ENCODE data around the gene SPATA22. TPM values are rescaled to one million over a fixed set of nuclear protein-coding genes. Genes with fewer than 3 reads are reported as not detected.
"Not testable (repeated sequence)": the region's sequence is repeated elsewhere in the genome, so short reads cannot be mapped to it uniquely, and the experiment has no call there.

The SPATA22 gene
- total RNA-seq, 1 experiment from 2014 or later, result 0.10 TPM

GRCh38 chr17:3501344-3501743, 29.7 kb upstream of the SPATA22 start:
- Histone ChIP-seq H3K36me3 (replicated peaks; ENCODE audit: control insufficient read depth, insufficient read depth, low read length) (no peaks in the 10 kb centered on the region), H3K27me3 (ENCODE audit: control insufficient read depth, insufficient read depth, low read length) (no peaks in the 10 kb centered on the region), H3K4me3 (ENCODE audit: insufficient read depth, low read depth, low read length) (no peak overlapping the region)
- DNase-seq, result no peak

DNA sequence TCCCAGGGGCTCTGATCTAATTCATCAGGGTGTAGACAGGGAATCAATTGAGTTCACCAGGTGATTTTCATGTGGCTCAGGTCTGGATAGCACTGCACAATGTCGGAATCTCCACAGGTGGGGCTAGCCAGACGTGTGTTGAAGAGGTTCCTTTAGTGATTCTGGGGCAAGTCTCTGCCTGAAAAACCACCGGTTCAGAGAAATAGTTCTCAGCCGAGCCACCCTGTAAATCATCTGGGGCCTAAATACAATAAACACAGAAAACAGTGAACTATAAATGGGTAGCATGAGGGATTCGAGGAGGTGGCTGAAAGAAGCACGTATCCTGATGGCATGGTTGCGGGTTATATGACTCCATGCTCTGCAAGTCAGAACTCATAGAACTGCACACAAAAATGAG, 25.5 kb upstream of the SPATA22 start:
- Histone ChIP-seq H3K4me3 (ENCODE audit: insufficient read depth, low read depth, low read length) (no peak overlapping the region), H3K27me3 (ENCODE audit: control insufficient read depth, insufficient read depth, low read length) (no peaks in the 10 kb centered on the region), H3K36me3 (replicated peaks; ENCODE audit: control insufficient read depth, insufficient read depth, low read length) (no peaks in the 10 kb centered on the region)
- DNase-seq, result no peak

DNA sequence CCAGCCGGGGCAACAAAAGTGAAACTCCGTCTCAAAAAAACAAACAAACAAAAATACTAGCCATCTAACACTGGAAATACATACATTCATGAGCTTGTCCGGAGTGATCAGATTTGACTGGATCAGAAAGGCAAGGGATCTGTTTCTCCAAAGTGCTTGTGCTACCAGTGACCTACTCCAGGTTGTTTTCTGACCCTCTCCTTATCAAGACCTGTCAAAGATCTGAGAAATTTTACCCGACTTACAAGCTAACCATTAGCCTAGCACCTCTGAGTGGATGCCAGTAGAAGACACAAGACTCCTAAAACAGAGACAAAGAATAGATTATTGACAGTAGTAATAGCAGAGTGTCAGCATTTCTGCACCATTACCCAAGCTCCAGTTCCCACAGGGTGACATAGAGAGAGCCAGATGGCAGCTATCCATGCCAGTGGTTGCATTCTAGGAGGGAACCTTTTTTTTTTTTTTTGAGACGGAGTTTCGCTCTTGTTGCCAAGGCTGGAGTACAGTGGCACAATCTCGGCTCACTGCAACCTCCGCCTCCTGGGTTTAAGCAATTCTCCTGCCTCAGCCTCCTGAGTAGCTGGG, 14.0 kb upstream of the SPATA22 start:
- no peak for DNase-seq
- H3K4me3 ChIP-seq (ENCODE audit: insufficient read depth, low read depth, low read length), result no peak overlapping the region
- H3K36me3 ChIP-seq (replicated peaks; ENCODE audit: control insufficient read depth, insufficient read depth, low read length), result no peaks in the 10 kb centered on the region
- H3K27me3 ChIP-seq (ENCODE audit: control insufficient read depth, insufficient read depth, low read length), result no peaks in the 10 kb centered on the region

DNA sequence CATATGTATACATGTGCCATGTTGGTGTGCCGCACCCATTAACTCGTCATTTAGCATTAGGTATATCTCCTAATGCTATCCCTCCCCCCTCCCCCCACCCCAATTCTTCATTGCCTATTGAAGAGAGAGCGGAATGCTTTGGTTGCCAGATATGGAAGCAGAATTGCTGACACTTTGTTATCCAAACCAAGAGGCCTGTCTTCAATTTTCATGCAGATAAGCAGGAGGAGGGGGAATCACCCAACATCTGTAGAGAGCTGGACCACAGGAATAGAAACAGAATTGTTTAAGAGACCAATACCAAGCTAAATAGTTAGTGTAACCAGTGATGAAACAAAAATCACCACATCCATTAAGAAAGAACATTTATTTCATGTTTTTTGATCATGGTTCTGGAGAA, 11.2 kb upstream of the SPATA22 start:
- no peaks in the 10 kb centered on the region for H3K27me3 ChIP-seq (ENCODE audit: control insufficient read depth, insufficient read depth, low read length)
- H3K36me3 ChIP-seq (replicated peaks; ENCODE audit: control insufficient read depth, insufficient read depth, low read length), result no peaks in the 10 kb centered on the region
- no peak overlapping the region for H3K4me3 ChIP-seq (ENCODE audit: insufficient read depth, low read depth, low read length)
- DNase-seq, result peak; percentile 47

DNA sequence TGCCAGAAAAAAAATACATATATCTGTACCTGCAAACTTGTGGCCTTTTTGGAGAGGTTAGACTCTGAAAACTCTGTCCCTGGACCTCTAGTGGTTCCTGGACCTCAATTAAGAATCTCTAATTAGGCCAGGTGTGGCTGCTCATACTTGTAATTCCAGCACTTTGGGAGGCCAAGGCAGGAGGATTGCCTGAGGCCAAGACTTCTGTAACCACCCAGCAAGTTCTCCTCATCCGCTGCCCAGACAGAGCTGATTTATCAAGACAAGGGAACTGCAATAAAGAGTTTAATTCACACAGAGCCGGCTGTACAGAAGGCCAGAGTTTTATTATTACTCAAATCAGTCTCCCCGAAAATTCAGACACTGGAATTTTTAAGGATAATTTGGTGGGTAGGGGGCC, 8.4 kb upstream of the SPATA22 start:
- DNase-seq, result no peak
- Histone ChIP-seq H3K36me3 (replicated peaks; ENCODE audit: control insufficient read depth, insufficient read depth, low read length) (no peaks in the 10 kb centered on the region), H3K4me3 (ENCODE audit: insufficient read depth, low read depth, low read length) (no peak overlapping the region), H3K27me3 (ENCODE audit: control insufficient read depth, insufficient read depth, low read length) (no peaks in the 10 kb centered on the region)

DNA sequence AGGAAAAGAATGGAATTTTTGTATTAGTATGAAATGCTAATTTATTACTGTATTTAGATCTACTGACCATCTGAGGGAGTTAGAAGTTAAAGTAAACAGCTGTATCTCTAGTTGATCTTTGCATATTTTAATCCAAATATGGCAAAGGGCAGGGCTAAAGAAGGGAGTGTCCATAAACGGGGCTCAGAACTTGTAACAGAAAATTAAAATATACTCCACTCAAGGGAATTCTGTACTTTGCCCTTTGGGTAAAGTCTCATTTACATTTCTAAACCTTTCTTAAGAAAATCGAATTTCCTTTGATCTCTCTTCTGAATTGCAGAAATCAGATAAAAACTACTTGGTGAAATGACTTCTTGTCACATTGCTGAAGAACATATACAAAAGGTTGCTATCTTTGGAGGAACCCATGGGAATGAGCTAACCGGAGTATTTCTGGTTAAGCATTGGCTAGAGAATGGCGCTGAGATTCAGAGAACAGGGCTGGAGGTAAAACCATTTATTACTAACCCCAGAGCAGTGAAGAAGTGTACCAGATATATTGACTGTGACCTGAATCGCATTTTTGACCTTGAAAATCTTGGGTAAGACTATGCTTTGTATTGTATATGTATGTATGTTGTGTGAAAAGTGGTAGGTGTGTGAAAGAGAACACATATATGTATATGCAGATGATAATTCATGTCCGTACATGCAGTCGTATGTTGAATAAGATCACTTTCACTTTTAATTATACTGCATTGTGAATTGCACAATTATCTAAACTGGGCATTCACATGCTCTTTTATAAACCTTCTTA, 4.4 kb upstream of the SPATA22 start, which contains the start of gene ASPA:
TSS of gene ASPA (plus strand) at position 186 of the 799 bp plus-strand sequence. CDS start at position 349, 163 bp downstream.
- Histone ChIP-seq H3K27me3 (ENCODE audit: control insufficient read depth, insufficient read depth, low read length) (no peaks in the 10 kb centered on the region), H3K4me3 (ENCODE audit: insufficient read depth, low read depth, low read length) (no peak within 1 kb of the TSS), H3K36me3 (replicated peaks; ENCODE audit: control insufficient read depth, insufficient read depth, low read length) (no peaks in the 10 kb centered on the region)
- DNase-seq, result no peak

DNA sequence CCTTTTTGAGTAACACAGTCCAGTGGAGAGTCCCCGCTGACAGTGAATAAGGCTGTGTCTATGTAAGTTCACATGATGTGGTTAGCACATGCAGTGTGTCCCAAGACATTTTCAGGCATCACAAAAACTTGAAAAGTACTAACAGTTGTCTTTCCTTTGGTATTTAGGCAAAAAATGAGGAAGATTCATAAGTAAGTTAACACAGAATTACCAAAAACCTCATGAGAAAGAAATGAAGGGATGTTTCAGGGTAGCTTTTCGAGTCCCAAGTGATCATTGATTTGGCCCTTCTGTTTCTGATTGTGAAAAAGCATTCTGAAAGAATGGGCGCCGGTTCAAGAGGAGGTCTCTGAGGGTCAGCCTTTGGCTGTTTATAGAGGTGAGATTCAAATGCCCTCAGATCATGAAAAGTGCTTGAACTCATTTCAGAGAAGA, 3.6 kb upstream of the SPATA22 start:
- H3K4me3 ChIP-seq (ENCODE audit: insufficient read depth, low read depth, low read length), result no peak overlapping the region
- no peaks in the 10 kb centered on the region for H3K27me3 ChIP-seq (ENCODE audit: control insufficient read depth, insufficient read depth, low read length)
- DNase-seq, result no peak
- no peaks in the 10 kb centered on the region for H3K36me3 ChIP-seq (replicated peaks; ENCODE audit: control insufficient read depth, insufficient read depth, low read length)

DNA sequence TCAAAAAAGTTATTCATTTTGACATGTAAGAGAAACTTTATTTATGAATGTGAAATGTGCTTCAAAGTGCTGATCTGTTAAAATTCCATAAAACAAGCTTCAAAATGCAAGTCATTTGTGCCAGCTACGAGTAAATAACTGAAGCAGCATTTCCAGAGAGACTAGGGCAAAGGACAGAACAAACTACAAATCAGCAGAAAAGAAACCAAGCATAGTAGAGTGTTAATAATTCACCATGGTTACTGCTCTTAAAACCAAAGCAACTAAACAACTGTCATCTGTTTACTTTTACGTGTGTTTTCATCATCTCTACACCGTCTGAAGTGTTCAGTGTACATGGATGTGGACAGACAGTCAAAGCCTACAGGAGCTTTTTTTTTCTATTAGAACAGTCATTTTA, 2.6 kb upstream of the SPATA22 start:
- DNase-seq, result no peak
- no peaks in the 10 kb centered on the region for H3K27me3 ChIP-seq (ENCODE audit: control insufficient read depth, insufficient read depth, low read length)
- H3K4me3 ChIP-seq (ENCODE audit: insufficient read depth, low read depth, low read length), result no peak overlapping the region
- no peaks in the 10 kb centered on the region for H3K36me3 ChIP-seq (replicated peaks; ENCODE audit: control insufficient read depth, insufficient read depth, low read length)

- peak; percentile 29 for DNase-seq
- no peaks in the 10 kb centered on the region for H3K27me3 ChIP-seq (ENCODE audit: control insufficient read depth, insufficient read depth, low read length)
- H3K36me3 ChIP-seq (replicated peaks; ENCODE audit: control insufficient read depth, insufficient read depth, low read length), result no peaks in the 10 kb centered on the region
- H3K4me3 ChIP-seq (ENCODE audit: insufficient read depth, low read depth, low read length), result no peak overlapping the region
These were observed 518 bp upstream of the SPATA22 start for GRCh38 chr17:3472137-3472536.

DNA sequence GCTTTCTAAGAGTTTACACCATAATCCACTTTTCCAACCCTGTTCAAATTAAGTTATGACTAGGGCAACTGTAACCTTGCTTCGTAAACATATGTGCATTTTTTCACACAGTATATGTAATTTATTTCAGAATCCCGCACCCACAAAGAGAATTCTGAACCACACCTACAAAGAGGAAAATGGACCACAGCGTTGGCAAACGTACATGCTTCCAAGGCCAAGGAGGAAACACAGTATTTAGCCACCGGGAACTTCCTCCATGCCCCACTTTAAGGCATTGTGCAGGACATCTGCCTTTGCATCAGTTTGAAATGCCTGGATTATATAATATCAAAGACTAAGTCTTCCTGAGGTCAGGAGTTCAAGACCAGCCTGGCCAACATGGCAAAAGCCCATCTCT, 2.1 kb downstream of the SPATA22 start:
- DNase-seq, result no peak

GRCh38 chr17:3466355-3466754, 5.3 kb downstream of the SPATA22 start:
- H3K27me3 ChIP-seq (ENCODE audit: control insufficient read depth, insufficient read depth, low read length); H3K36me3 ChIP-seq (replicated peaks; ENCODE audit: control insufficient read depth, insufficient read depth, low read length); DNase-seq; H3K4me3 ChIP-seq (ENCODE audit: insufficient read depth, low read depth, low read length): not testable (repeated sequence)

More for the DNA sequence above, 2.1 kb downstream of the SPATA22 start:
- Histone ChIP-seq H3K27me3 (ENCODE audit: control insufficient read depth, insufficient read depth, low read length) (no peaks in the 10 kb centered on the region), H3K4me3 (ENCODE audit: insufficient read depth, low read depth, low read length) (no peak overlapping the region), H3K36me3 (replicated peaks; ENCODE audit: control insufficient read depth, insufficient read depth, low read length) (no peaks in the 10 kb centered on the region)

- Histone ChIP-seq H3K27me3 (ENCODE audit: control insufficient read depth, insufficient read depth, low read length) (no peaks in the 10 kb centered on the region), H3K36me3 (replicated peaks; ENCODE audit: control insufficient read depth, insufficient read depth, low read length) (no peaks in the 10 kb centered on the region), H3K4me3 (ENCODE audit: insufficient read depth, low read depth, low read length) (no peak overlapping the region)
- DNase-seq, result no peak
These were observed 23.5 kb downstream of the SPATA22 start for GRCh38 chr17:3448059-3448665.

DNA sequence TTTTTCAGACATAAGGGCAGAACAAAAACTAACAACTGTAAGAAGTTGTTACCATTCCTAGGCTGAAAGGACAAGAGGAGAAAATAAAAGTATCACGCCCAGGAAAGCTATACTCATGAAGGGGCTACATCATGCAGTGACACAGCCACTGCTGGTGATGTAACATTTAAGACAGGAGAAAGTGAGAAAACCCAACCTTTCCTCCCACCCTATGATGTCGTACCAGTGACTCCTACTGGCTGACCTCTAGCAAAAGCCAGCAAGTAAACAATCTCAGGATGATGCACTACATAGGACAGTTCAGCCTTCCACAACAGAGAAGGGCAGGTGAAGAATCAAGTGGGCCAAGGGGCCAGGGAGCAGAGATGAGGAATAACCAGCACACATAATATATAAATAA, 24.0 kb downstream of the SPATA22 start:
- no peaks in the 10 kb centered on the region for H3K36me3 ChIP-seq (replicated peaks; ENCODE audit: control insufficient read depth, insufficient read depth, low read length)
- peak; percentile 51 for DNase-seq
- no peak overlapping the region for H3K4me3 ChIP-seq (ENCODE audit: insufficient read depth, low read depth, low read length)
- H3K27me3 ChIP-seq (ENCODE audit: control insufficient read depth, insufficient read depth, low read length), result no peaks in the 10 kb centered on the region

DNA sequence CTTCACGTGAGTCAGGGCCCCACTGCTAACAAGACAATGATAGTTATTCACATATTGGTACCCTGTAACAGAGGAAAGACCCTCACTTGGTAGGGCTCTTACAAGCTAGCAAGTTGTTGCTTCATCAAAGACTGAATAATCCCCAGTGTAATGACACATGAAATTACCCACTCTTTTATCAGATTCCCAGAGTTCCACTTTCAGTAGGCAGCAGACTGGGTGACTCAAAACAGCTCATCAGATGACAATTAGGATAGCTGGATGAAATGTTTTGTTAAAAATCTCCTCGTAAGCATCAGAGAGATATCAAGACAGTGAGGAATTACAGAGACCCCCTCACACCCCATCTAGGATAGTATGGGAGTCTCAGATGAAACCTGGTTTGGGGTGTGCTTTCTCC, 31.2 kb downstream of the SPATA22 start:
- no peaks in the 10 kb centered on the region for H3K27me3 ChIP-seq (ENCODE audit: control insufficient read depth, insufficient read depth, low read length)
- H3K4me3 ChIP-seq (ENCODE audit: insufficient read depth, low read depth, low read length), result no peak overlapping the region
- DNase-seq, result no peak
- no peaks in the 10 kb centered on the region for H3K36me3 ChIP-seq (replicated peaks; ENCODE audit: control insufficient read depth, insufficient read depth, low read length)

GRCh38 chr17:3438368-3438767, 33.3 kb downstream of the SPATA22 start:
- no peak overlapping the region for H3K4me3 ChIP-seq (ENCODE audit: insufficient read depth, low read depth, low read length)
- no peaks in the 10 kb centered on the region for H3K36me3 ChIP-seq (replicated peaks; ENCODE audit: control insufficient read depth, insufficient read depth, low read length)
- DNase-seq, result no peak
- no peaks in the 10 kb centered on the region for H3K27me3 ChIP-seq (ENCODE audit: control insufficient read depth, insufficient read depth, low read length)

Data from H7 (cell line).